ENCODE measurements around the gene TMPRSS2. TPM values are rescaled to one million over a fixed set of nuclear protein-coding genes. Genes with fewer than 3 reads are reported as not detected.

The TMPRSS2 gene
- total RNA-seq, 4 donors from 2014 or later: 5.1 to 19.2 (median 12.1) TPM

GRCh38 chr21:41483973-41484372, 24.0 kb downstream of the TMPRSS2 start:
- intact Hi-C loops (cut with DNase I; ENCODE audit: low total_unique reads): no loop called here
- WGBS, 2 donors: 81 to 91% methylated on average over 4 of the region's 4 CpGs
- TF ChIP-seq, protein P1, sequence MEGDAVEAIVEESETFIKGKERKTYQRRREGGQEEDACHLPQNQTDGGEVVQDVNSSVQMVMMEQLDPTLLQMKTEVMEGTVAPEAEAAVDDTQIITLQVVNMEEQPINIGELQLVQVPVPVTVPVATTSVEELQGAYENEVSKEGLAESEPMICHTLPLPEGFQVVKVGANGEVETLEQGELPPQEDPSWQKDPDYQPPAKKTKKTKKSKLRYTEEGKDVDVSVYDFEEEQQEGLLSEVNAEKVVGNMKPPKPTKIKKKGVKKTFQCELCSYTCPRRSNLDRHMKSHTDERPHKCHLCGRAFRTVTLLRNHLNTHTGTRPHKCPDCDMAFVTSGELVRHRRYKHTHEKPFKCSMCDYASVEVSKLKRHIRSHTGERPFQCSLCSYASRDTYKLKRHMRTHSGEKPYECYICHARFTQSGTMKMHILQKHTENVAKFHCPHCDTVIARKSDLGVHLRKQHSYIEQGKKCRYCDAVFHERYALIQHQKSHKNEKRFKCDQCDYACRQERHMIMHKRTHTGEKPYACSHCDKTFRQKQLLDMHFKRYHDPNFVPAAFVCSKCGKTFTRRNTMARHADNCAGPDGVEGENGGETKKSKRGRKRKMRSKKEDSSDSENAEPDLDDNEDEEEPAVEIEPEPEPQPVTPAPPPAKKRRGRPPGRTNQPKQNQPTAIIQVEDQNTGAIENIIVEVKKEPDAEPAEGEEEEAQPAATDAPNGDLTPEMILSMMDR (IDR thresholded peaks at IDR 0.05): no peak
- no peak for TF ChIP-seq POLR2A (IDR thresholded peaks at IDR 0.05)

DNA sequence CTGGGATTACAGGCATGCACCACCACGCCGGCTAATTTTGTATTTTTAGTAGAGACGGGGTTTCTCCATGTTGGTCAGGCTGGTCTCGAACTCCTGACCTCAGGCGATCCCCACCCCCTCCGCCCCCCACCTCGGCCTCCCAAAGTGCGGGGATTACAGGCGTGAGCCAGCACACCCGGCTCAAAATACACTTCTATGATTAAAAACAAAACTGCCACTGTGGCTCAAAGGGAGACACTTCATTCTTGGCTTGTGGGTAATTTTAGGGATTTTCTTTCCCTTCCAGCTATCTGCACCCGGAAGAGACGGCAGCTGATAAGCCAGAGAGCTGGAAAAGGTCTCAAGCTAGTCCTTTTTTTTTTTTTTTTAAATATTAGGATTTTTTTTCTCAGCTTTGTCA, 24.5 kb downstream of the TMPRSS2 start:
- no peak for DNase-seq (ENCODE audit: low spot score in 2 of 2)
- intact Hi-C loops (cut with DNase I; ENCODE audit: low total_unique reads): no loop called here
- H3K4me3 ChIP-seq (ENCODE audit: low read depth, poor library complexity, severe bottlenecking): no peak overlapping the region
- TF ChIP-seq POLR2A (IDR thresholded peaks at IDR 0.05): no peak
- TF ChIP-seq, protein P1 (IDR thresholded peaks at IDR 0.05): no peak
- 63 to 64% methylated on average over 12 of the region's 12 CpGs for WGBS, 2 donors

More at GRCh38 chr21:41483973-41484372, 24.0 kb downstream of the TMPRSS2 start:
- H3K4me3 ChIP-seq (ENCODE audit: low read depth, poor library complexity, severe bottlenecking): no peak overlapping the region
- no peak for DNase-seq (ENCODE audit: low spot score in 2 of 2)

DNA sequence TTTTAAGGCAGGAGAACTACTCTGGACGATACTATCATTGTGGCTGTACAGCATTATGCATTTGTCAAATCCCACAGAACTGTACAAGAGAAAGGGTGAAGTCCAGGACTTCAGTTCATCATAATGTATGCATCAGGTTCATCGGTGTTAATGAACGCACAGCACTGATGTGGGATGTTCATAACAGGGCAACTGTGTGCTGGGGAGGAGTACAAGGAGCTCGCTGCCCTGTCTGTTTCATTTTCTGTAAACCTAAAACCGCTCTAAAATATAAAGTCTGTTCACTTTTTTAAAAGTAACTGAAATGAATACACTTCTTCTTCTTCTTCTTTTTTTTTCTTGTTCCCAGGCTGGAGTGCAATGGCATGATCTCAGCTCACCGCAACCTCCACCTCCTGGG, 25.0 kb downstream of the TMPRSS2 start:
- intact Hi-C loops (cut with DNase I; ENCODE audit: low total_unique reads): no loop called here
- WGBS, 2 donors: 89 to 93% methylated on average over 6 of the region's 6 CpGs
- no peak for DNase-seq (ENCODE audit: low spot score in 2 of 2)
- no peak overlapping the region for H3K4me3 ChIP-seq (ENCODE audit: low read depth, poor library complexity, severe bottlenecking)
- TF ChIP-seq POLR2A (IDR thresholded peaks at IDR 0.05): no peak
- TF ChIP-seq, protein P1 (IDR thresholded peaks at IDR 0.05): no peak

GRCh38 chr21:41482301-41482700, 25.7 kb downstream of the TMPRSS2 start:
- DNase-seq (ENCODE audit: low spot score in 2 of 2): no peak
- WGBS, 2 donors: 34 to 35% methylated on average over 6 of the region's 6 CpGs
- TF ChIP-seq, protein P1 (IDR thresholded peaks at IDR 0.05): no peak
- no peak for TF ChIP-seq POLR2A (IDR thresholded peaks at IDR 0.05)
- intact Hi-C loops (cut with DNase I; ENCODE audit: low total_unique reads): no loop called here
- no peak overlapping the region for H3K4me3 ChIP-seq (ENCODE audit: low read depth, poor library complexity, severe bottlenecking)

- TF ChIP-seq, protein P1 (IDR thresholded peaks at IDR 0.05): no peak
- no peak for TF ChIP-seq POLR2A (IDR thresholded peaks at IDR 0.05)
- intact Hi-C loops (cut with DNase I; ENCODE audit: low total_unique reads): no loop called here
- no peak overlapping the region for H3K4me3 ChIP-seq (ENCODE audit: low read depth, poor library complexity, severe bottlenecking)
- DNase-seq (ENCODE audit: low spot score in 2 of 2): no peak
- WGBS, 2 donors: 74 to 77% methylated on average over 8 of the region's 8 CpGs
Measured at GRCh38 chr21:41481191-41481590, 26.8 kb downstream of the TMPRSS2 start.

- no peak overlapping the region for H3K4me3 ChIP-seq (ENCODE audit: low read depth, poor library complexity, severe bottlenecking)
- intact Hi-C loops (cut with DNase I; ENCODE audit: low total_unique reads): no loop called here
- WGBS, 2 donors: 83 to 84% methylated on average over 16 to 17 of the region's 17 CpGs
- no peak for TF ChIP-seq POLR2A (IDR thresholded peaks at IDR 0.05)
- TF ChIP-seq, protein P1 (IDR thresholded peaks at IDR 0.05): no peak
- no peak for DNase-seq (ENCODE audit: low spot score in 2 of 2)
Measured at GRCh38 chr21:41480086-41480690, 27.8 kb downstream of the TMPRSS2 start.

All from lower leg skin (tissue), 4 donors.